Mammary epithelial cell (primary cell): Measurements from ENCODE around the gene NDUFS6.

Experiments
- EZH2 ChIP-seq: IDR thresholded peaks from 2 replicates; pipeline ENCODE4 v1.6.1; 2012; ENCODE audit warnings: low read length, inconsistent platforms, borderline replicate concordance
- TF ChIP-seq, protein P1 (sequence below), 2 donors: IDR thresholded peaks in 1 of 2; conservative IDR thresholded peaks in 1 of 2; 2 replicates each; pipeline ENCODE4 v1.5.1; 2011 to 2012; ENCODE audit warnings: inconsistent platforms in 2 of 2, low read length in 2 of 2, mild to moderate bottlenecking in 2 of 2, control low read depth in 1 of 2, low read depth in 1 of 2; ENCODE audit not compliant: insufficient read depth in 1 of 2; ENCODE audit errors: extremely low read depth in 1 of 2

GRCh38 chr5:1803192-1803591 is 2.0 kb downstream of the NDUFS6 start:
- TF ChIP-seq, protein P1, sequence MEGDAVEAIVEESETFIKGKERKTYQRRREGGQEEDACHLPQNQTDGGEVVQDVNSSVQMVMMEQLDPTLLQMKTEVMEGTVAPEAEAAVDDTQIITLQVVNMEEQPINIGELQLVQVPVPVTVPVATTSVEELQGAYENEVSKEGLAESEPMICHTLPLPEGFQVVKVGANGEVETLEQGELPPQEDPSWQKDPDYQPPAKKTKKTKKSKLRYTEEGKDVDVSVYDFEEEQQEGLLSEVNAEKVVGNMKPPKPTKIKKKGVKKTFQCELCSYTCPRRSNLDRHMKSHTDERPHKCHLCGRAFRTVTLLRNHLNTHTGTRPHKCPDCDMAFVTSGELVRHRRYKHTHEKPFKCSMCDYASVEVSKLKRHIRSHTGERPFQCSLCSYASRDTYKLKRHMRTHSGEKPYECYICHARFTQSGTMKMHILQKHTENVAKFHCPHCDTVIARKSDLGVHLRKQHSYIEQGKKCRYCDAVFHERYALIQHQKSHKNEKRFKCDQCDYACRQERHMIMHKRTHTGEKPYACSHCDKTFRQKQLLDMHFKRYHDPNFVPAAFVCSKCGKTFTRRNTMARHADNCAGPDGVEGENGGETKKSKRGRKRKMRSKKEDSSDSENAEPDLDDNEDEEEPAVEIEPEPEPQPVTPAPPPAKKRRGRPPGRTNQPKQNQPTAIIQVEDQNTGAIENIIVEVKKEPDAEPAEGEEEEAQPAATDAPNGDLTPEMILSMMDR (conservative IDR thresholded peaks at IDR 0.05 in 1 of 2, IDR thresholded peaks at IDR 0.05 in 1 of 2; ENCODE audit: extremely low read depth in 1 of 2, insufficient read depth in 1 of 2, low read depth in 1 of 2, low read length in 2 of 2): no peak
- TF ChIP-seq EZH2: no peak
